T-helper 1 cell (primary cell): Measurements from ENCODE around the gene FAM120A.

ENCODE experiments used
- DNase-seq, 5 donors: peaks; one replicate each; pipeline ENCODE4 v3.0.0-alpha.2; 2012 to 2020

Gene FAM120A

GRCh38 chr9:93471124-93471523, 19.6 kb downstream of the FAM120A start:
- DNase-seq = no peak

- no peak for DNase-seq
Measured at GRCh38 chr9:93473411-93473810, 21.9 kb downstream of the FAM120A start.

- no peak for DNase-seq
Measured at GRCh38 chr9:93475108-93475507, 23.6 kb downstream of the FAM120A start.

GRCh38 chr9:93475856-93476255, 24.4 kb downstream of the FAM120A start:
- DNase-seq = no peak

- no peak for DNase-seq
Measured at GRCh38 chr9:93476924-93477323, 25.4 kb downstream of the FAM120A start.

GRCh38 chr9:93477397-93477796, 25.9 kb downstream of the FAM120A start:
- DNase-seq = no peak

GRCh38 chr9:93479726-93480125, 28.2 kb downstream of the FAM120A start:
- no peak for DNase-seq

- no peak for DNase-seq
Measured at GRCh38 chr9:93480262-93480661, 28.8 kb downstream of the FAM120A start.

GRCh38 chr9:93480728-93481324, 29.3 kb downstream of the FAM120A start:
- DNase-seq = no peak

GRCh38 chr9:93483497-93483896, 32.0 kb downstream of the FAM120A start:
- DNase-seq = no peak

- DNase-seq = no peak
Measured at GRCh38 chr9:93486268-93486667, 34.8 kb downstream of the FAM120A start.

GRCh38 chr9:93488244-93488643, 36.8 kb downstream of the FAM120A start:
- no peak for DNase-seq

GRCh38 chr9:93491593-93492232, 40.2 kb downstream of the FAM120A start:
- no peak for DNase-seq

- DNase-seq = no peak
Measured at GRCh38 chr9:93492327-93492726, 40.8 kb downstream of the FAM120A start.

GRCh38 chr9:93493949-93494348, 42.5 kb downstream of the FAM120A start:
- DNase-seq = no peak

- DNase-seq = no peak
Measured at GRCh38 chr9:93496285-93496684, 44.8 kb downstream of the FAM120A start.

- no peak for DNase-seq
Measured at GRCh38 chr9:93500571-93501298, 49.2 kb downstream of the FAM120A start.

GRCh38 chr9:93501406-93501805, 49.9 kb downstream of the FAM120A start:
- DNase-seq = peak in 1 of 5 donors; percentile 19

- DNase-seq = no peak
Measured at GRCh38 chr9:93503381-93503780, 51.9 kb downstream of the FAM120A start.

GRCh38 chr9:93505541-93506132, 54.2 kb downstream of the FAM120A start:
- DNase-seq = no peak

- DNase-seq = peak in 1 of 5 donors; percentile 8
Measured at GRCh38 chr9:93507768-93508167, 56.3 kb downstream of the FAM120A start.

GRCh38 chr9:93508207-93508606, 56.7 kb downstream of the FAM120A start:
- DNase-seq = no peak

GRCh38 chr9:93509084-93509483, 57.6 kb downstream of the FAM120A start:
- DNase-seq = no peak

GRCh38 chr9:93510041-93510440, 58.6 kb downstream of the FAM120A start:
- no peak for DNase-seq
